GM20000 (cell line): Measurements from ENCODE around the gene MYO16.

Experiments used
- DNase-seq: peaks from one replicate; pipeline ENCODE4 v3.0.0; 2012; ENCODE audit warnings: low spot score
- TF ChIP-seq, protein P1 (sequence below): IDR thresholded peaks from 2 replicates; pipeline ENCODE4 v1.5.1; 2012; ENCODE audit warnings: mild to moderate bottlenecking, control low read depth; ENCODE audit errors: extremely low read depth, missing control alignments

The MYO16 gene

DNA sequence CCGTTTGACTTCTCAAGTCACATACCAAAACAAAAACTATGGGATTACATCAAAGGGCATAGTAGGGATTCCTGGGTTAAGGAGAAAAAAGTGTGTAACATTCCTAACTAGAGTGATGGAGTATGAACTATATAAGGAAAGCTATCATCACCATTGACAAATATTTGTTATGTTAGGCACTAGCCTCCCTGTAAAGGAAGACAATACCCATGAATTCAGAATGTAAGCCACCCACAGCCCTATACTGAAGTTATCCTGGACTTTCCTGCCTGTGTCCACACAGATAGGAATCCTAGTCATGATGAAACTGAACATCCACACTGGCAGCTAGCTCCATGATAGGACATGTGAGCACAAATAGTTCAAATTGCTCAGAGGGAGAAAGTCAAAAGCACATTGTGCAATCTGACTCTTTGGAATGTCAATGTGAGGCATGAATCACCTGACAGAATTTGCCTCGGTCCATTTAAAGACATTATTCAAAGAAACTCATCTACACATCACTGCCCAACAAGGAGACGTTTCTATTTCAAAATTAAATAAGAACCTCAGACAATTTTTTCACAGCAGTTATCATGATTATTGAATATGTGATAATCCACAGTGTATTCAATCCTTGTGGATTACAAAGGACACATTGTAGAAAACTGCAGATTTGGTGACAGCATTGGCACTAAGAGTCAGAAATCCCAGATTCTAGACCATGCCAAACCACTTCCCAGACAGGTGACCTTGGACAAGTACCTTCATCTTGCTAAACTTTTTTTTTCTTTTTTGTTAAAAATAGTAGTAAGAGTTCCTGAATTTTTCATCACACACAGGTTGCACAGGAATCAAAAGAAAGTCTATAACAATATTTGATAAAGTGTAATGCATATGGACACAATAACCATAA, 627.7 kb downstream of the MYO16 start:
- TF ChIP-seq, protein P1, sequence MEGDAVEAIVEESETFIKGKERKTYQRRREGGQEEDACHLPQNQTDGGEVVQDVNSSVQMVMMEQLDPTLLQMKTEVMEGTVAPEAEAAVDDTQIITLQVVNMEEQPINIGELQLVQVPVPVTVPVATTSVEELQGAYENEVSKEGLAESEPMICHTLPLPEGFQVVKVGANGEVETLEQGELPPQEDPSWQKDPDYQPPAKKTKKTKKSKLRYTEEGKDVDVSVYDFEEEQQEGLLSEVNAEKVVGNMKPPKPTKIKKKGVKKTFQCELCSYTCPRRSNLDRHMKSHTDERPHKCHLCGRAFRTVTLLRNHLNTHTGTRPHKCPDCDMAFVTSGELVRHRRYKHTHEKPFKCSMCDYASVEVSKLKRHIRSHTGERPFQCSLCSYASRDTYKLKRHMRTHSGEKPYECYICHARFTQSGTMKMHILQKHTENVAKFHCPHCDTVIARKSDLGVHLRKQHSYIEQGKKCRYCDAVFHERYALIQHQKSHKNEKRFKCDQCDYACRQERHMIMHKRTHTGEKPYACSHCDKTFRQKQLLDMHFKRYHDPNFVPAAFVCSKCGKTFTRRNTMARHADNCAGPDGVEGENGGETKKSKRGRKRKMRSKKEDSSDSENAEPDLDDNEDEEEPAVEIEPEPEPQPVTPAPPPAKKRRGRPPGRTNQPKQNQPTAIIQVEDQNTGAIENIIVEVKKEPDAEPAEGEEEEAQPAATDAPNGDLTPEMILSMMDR = no peak
- no peak for DNase-seq
